Daoy (cell line): ENCODE results near the gene GM2A. TPM values are rescaled to one million over a fixed set of nuclear protein-coding genes. Genes with fewer than 3 reads are reported as not detected.
"Not testable (repeated sequence)": the region's sequence is repeated elsewhere in the genome, so short reads cannot be mapped to it uniquely, and the experiment has no call there.

Experiments used
- DNase-seq: peaks from one replicate; pipeline ENCODE4 v3.0.0-alpha.2; 2015; ENCODE audit warnings: low read depth
- total RNA-seq: library from RNA; depleted of rRNA; stranded (reverse); fragments of >200 nt; shearing (Covaris generic); gene quantifications from 2 replicates; pipeline ENCODE4 v1.2.3, GENCODE V29; 2014

The GM2A gene
- total RNA-seq, 1 experiment from 2014 or later = 10.9 TPM

DNA sequence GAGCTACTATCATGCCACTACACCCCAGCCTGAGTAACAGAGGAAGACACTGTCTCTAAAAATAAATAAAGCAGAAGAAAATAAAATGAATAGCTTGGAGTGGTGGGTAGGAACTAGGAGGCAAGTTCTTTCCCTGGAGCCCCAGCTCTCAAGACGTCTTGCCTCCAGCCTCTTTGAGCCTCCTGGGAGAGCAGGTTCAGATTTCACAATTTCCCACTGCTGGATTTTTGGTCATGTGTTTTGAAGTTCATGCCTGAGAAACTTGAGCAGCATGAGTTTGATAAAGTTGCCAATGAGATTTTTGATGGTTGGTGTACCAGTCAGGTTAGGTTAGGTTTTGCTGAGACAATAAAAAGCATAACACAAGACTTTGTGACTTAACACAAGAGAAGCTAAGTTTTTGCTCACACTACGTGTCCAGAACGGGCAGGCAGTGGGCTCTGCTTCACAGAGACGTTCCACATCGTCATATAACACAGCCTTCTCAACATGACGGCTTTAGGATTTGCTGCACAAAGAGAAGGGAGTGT lies 25.0 kb upstream of the GM2A start:
- no peak for DNase-seq

- DNase-seq = no peak
Observed at GRCh38 chr5:151228986-151229385, 24.0 kb upstream of the GM2A start.

- DNase-seq = no peak
Observed at GRCh38 chr5:151230048-151230680, 22.8 kb upstream of the GM2A start.

DNA sequence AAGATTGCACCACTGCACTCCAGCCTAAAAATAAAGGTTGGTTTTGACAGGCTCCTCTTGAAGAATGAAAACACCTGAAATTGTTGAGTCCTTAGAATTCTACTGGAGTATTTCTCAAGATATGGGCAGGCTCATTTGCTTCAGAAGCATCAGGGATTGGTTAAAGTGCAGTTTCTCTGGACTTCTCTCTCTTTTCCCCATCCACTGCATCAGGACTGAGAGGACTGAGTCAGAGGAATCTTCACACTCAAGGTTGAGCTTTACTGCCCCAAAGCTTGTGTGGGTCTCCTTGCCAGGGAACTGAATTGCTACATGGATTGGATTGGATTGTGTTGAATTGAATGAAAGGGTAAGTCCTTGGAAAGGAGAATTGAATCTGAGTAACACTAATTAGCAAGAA lies 21.6 kb upstream of the GM2A start:
- no peak for DNase-seq

DNA sequence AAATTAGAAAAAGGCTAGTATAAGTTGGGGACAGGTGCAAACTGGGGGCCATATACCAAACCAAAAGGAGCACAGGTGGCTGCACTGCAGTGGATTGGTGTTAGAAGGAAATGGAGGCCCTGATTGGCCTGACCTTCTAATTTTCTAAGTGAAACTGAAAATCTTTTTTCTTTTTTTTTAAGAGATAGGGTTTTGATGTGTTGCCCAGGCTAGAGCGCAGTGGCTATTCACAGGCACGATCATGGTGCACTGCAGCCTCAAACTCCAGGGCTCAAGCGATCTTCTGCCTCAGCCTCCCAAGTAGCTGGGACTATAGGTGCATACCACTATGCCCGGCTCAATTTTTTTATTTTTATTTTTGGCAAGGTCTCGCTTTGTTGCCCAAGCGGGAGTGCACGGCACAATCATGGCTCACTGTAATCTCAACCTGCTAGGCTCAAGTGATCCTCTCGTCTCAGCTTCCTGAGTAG lies 19.3 kb upstream of the GM2A start:
- DNase-seq = no peak

- DNase-seq = no peak
Observed at GRCh38 chr5:151234476-151235238, 18.3 kb upstream of the GM2A start.

GRCh38 chr5:151235239-151235571 lies 17.8 kb upstream of the GM2A start:
- not testable (repeated sequence) for DNase-seq

GRCh38 chr5:151236888-151237287 lies 16.1 kb upstream of the GM2A start:
- DNase-seq = no peak

DNA sequence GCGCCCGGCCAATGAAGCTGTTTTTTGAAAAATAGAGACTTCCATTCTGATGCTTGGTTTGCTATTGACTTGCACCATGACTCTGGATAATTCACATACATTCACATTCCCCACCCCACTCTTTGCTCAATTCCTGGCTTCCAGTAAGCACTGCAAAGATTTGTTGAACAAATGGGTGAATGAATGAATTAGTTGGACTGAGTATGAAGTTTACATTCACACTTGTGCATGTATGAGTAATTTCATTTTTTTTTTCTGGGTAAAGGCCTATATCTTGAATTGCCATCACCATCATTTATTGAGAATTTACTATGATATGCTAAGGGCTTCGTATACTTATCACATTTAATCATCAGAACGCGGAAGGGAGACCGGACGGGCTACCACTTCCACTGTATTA lies 15.3 kb upstream of the GM2A start:
- no peak for DNase-seq

DNA sequence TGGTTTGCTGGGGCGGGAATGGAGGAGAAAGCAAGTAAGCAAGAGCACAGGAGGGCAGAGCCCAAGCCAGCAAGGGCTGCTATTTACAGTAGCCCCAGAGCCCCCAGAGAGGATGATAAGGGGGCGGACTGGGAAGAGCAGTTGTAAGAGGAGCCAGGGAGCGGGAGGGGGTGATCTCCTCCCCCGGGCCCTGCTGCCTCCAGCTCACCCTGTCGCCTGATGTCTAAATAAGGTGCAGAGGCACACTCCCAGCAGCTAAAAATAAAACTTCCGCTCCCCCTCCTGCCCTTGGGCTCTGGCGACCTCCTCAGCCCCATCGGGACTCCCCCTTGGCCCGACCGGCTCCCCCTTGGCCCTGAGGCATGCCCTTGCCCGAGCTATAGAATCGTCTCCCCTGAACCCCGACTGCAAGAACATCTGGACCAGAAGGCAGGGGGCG lies 14.7 kb upstream of the GM2A start:
- no peak for DNase-seq

GRCh38 chr5:151239237-151239861 lies 13.6 kb upstream of the GM2A start:
- DNase-seq = peak; percentile 73

GRCh38 chr5:151240268-151240835 lies 12.6 kb upstream of the GM2A start:
- not testable (repeated sequence) for DNase-seq

DNA sequence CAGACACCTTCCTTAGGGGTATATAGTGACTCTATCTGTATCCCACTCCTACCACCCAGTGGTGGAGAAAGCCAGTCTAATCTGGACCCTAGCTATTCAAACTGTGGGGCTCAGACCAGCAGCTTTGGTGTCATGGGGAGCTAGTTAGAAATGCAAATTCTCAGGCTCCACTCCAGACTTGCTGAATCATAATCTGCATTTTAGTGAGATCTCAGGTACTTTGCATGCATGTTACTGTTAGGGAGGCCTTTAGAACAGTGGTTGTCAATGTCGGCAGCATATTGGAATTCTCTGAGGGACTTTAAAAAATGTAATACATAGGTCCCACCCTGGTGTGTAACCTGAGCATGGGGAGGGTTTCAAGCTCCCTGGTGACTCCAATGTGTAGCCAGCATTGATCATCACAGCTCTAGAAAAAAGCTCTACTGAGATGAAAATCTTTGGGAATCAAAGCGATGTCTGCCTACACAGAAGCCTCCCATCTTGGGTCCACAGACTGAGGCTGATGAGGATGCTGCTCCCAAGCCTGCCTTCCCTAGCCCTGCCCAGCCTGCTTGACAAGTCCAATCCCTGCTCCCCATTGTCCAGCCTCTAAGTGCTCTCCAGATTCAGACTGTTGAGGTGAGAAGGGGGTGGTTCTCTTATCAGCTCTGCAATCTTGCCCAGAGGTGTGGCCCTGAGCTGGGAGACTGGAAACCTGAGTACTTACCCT lies 11.9 kb upstream of the GM2A start:
- no peak for DNase-seq

- no peak for DNase-seq
Observed at GRCh38 chr5:151243127-151243526, 9.9 kb upstream of the GM2A start.

DNA sequence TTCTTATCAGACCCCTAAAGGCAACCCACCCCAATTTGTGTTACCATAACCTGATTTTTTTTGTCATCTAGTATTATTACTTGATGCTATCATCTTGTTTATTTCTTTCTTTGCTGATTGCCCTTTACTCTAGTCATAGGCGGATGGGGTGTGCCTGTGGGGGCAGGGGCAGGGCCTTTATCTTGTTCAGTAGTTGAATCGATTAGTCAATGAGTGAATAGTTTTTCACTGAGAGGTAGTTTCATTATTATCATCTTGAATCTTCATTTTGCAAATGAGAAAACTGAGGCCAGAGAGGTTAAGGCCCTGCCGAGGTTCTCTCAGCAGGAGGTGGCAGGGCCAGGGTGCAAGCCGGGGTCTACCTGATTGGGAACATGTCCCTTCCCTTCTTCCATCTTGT lies 9.4 kb upstream of the GM2A start:
- no peak for DNase-seq

GRCh38 chr5:151244206-151244605 lies 8.8 kb upstream of the GM2A start:
- no peak for DNase-seq

DNA sequence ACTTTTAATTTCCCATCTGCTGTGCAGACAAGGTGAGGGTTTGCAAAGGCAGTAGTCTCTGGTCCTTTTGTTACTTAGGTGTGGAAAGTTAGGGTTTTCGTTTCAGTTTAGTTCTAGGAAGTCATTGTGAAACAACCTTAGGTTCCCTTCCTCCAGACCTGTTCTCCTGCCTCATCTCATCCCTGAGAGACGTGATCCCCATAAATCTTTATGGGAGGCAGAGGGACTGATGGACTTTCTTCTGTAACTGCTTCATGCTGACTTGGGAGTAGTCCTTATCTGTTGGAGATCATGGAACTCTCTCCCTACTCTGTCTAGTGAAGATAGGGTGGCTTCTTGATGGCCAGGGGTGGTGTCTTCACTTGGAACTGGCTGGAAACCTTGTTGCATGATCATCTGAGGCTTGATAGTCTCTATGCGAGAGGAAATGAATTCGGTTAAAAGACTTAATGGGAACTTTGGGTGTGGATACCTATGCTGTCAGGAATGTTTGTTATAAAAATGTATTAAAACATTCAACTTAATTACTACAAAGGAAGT lies 7.2 kb upstream of the GM2A start:
- no peak for DNase-seq

DNA sequence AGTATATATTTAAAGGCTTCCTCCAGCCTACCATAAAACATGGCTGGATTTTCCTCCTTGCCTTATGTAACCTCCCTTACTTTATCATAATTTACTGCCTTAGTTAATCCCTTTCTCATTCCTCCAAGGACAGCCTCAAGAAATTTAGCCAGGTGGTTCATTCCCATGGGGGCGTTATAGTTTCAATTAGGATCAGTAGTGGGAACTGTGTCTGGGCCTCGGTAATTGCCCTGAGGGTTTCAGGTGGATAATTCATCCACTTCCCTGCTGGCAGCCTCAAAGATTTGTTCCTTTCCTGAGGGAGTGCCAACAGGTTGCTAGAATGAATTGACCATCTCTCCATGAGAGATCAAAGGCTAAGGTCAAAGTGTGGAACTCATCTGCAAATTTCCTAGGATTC lies 4.3 kb upstream of the GM2A start:
- no peak for DNase-seq

DNA sequence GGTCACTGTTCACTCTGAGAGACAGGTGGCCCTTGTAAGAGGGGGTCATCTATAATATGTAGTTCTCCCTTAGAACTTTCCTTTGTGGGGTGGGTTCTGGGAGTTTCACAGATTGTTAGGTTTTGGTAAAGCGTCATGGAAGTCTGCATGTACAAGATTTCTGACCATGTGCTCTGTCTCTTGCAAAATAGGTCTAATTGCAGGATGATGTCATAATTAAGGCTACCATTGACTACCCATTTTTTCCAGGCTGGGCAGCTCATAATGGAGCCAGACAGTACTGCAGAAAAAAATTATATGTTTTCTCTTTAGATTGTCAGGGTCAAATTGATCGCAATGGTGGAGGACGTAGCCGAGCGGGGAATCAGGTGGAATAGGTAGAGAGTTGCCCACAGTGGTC lies 3.7 kb upstream of the GM2A start:
- DNase-seq = no peak

DNA sequence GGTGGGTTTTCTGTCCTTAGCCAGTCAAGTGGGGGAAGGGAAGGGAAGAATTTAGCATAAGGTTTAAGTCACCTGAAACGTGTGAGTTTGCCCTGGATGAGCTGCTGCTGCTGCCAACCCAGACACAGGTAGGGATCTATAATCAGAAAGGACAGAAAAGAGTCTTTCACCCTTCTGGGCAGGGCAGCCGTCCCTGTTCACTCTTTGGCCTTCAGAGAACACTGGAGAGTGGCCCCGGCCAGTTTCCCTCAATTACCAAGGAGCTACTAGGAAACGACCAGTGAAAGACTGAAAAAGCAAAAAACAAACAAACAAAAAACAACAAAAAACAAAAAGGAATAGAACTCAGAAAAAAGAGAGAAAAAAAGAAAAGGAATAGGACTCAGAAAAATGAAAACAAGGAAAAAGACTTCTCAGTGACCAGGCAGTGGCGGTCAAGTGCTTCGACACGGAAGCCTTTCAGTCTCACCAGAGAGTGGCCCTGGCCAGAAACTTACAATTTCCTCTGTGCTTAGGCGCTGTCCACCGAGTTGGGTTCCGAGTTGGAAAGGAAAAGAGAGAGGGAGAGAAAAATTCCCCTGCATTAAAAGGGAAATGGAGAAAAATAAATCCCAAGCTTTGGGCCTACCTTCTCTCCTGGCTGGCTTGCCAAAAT lies 2.5 kb upstream of the GM2A start:
- DNase-seq = no peak

GRCh38 chr5:151251001-151251551 lies 1.9 kb upstream of the GM2A start:
- no peak for DNase-seq
